ENCODE results near the gene AKT2. TPM values are rescaled to one million over a fixed set of nuclear protein-coding genes. Genes with fewer than 3 reads are reported as not detected.
A peak's percentile ranks its signal among the peaks of the same experiment; 100 is the strongest.

Gene AKT2
- total RNA-seq, 1 donor from 2014 or later = 89.8 TPM

DNA sequence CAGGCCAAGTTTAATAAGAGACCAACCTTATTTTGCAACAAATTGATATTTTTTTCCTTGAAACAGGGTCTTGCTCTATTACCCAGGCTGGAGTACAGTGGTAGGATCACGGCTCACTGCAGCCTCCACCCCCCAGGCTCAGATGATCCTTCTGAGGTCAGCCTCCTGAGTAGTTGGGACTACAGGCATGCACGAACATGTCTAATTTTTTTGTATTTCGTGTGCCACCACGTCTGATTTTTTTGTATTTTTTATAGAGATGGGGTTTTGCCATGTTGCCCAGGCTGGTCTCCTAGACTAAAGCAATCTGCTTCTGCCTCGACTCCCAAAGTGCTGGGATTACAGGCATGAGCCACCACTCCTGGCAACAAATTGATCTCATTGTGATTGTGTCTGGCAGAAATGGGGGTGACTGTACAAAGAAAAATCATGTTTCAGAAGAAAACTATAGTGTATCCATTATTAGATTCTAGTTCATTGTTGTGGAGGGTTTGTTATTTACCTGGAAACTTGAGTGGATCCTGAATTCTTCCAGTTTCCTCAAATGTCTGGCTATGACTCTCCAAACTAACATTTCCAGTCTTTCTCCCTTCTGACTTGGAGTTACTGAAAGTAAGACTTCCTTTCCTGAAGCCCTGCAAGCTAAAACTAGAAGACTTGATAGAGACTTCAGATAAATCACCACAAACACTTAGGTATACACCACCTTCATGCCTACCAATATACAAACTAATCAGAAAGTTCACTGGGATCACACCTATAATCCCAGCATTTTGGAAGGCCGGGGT lies 17.3 kb upstream of the AKT2 start:
- Mint-ChIP-seq H3K27ac (ENCODE audit: unreplicated experiment) (peak overlapping the region; percentile 78), H3K4me1 (ENCODE audit: unreplicated experiment) (peaks cover 8% of the 10 kb centered on the region), H3K4me3 (ENCODE audit: unreplicated experiment) (no peak overlapping the region), H3K36me3 (ENCODE audit: low read depth, unreplicated experiment) (no peaks in the 10 kb centered on the region), H3K9me3 (ENCODE audit: unreplicated experiment) (no peaks in the 10 kb centered on the region), H3K27me3 (ENCODE audit: unreplicated experiment) (no peaks in the 10 kb centered on the region)
- TF ChIP-seq, protein P1, sequence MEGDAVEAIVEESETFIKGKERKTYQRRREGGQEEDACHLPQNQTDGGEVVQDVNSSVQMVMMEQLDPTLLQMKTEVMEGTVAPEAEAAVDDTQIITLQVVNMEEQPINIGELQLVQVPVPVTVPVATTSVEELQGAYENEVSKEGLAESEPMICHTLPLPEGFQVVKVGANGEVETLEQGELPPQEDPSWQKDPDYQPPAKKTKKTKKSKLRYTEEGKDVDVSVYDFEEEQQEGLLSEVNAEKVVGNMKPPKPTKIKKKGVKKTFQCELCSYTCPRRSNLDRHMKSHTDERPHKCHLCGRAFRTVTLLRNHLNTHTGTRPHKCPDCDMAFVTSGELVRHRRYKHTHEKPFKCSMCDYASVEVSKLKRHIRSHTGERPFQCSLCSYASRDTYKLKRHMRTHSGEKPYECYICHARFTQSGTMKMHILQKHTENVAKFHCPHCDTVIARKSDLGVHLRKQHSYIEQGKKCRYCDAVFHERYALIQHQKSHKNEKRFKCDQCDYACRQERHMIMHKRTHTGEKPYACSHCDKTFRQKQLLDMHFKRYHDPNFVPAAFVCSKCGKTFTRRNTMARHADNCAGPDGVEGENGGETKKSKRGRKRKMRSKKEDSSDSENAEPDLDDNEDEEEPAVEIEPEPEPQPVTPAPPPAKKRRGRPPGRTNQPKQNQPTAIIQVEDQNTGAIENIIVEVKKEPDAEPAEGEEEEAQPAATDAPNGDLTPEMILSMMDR (IDR thresholded peaks at IDR 0.05; ENCODE audit: unreplicated experiment) = no peak
- DNase-seq (ENCODE audit: low spot score) = no peak

DNA sequence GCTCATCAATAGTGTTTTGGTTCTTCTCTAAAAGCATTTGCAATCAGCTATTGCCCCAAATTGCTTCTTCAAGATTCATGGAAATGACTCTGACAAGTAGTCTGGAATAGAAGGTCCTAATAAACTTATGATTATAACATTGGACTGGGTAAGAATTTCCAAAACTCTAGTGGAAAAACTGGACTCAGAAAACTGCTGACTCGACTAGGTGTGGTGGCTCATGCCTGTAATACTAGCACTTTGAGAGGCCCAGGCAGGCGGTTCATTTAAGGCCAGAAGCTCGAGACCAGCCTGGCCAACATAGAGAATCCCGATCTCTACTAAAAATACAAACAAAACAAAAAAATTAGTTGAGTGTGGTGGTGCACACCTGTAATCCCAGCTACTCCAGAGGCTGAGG lies 15.5 kb upstream of the AKT2 start:
- Mint-ChIP-seq H3K27me3 (ENCODE audit: unreplicated experiment) (peaks cover 2% of the 10 kb centered on the region), H3K27ac (ENCODE audit: unreplicated experiment) (no peak overlapping the region), H3K4me1 (ENCODE audit: unreplicated experiment) (peaks cover 8% of the 10 kb centered on the region), H3K4me3 (ENCODE audit: unreplicated experiment) (no peak overlapping the region), H3K9me3 (ENCODE audit: unreplicated experiment) (no peaks in the 10 kb centered on the region), H3K36me3 (ENCODE audit: low read depth, unreplicated experiment) (no peaks in the 10 kb centered on the region)
- no peak for DNase-seq (ENCODE audit: low spot score)
- TF ChIP-seq, protein P1 (IDR thresholded peaks at IDR 0.05; ENCODE audit: unreplicated experiment) = no peak

DNA sequence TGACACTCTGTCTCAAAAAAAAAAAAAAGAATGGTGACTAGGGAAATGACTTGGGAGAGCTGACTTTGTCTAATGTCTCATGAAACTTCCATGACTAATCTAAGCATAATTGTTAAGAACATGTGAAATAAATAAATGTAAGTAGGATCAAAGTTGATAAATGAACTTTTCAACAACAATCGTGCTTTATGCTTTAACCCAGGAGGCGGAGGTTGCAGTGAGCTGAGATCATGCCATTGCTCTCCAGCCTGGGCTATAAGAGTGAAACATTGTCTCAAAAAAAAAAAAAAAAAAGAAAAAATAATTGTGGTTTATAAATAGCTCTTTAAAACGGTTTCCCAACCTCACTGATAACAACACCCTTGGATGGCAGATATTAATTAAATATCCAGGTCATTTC lies 12.9 kb upstream of the AKT2 start:
- TF ChIP-seq, protein P1 (IDR thresholded peaks at IDR 0.05; ENCODE audit: unreplicated experiment) = no peak
- H3K4me3 Mint-ChIP-seq (ENCODE audit: unreplicated experiment) = no peak overlapping the region
- no peak for DNase-seq (ENCODE audit: low spot score)
- peaks cover 2% of the 10 kb centered on the region for H3K27me3 Mint-ChIP-seq (ENCODE audit: unreplicated experiment)
- H3K27ac Mint-ChIP-seq (ENCODE audit: unreplicated experiment) = no peak overlapping the region
- no peaks in the 10 kb centered on the region for H3K9me3 Mint-ChIP-seq (ENCODE audit: unreplicated experiment)
- H3K36me3 Mint-ChIP-seq (ENCODE audit: low read depth, unreplicated experiment) = no peaks in the 10 kb centered on the region
- H3K4me1 Mint-ChIP-seq (ENCODE audit: unreplicated experiment) = peaks cover 5% of the 10 kb centered on the region

DNA sequence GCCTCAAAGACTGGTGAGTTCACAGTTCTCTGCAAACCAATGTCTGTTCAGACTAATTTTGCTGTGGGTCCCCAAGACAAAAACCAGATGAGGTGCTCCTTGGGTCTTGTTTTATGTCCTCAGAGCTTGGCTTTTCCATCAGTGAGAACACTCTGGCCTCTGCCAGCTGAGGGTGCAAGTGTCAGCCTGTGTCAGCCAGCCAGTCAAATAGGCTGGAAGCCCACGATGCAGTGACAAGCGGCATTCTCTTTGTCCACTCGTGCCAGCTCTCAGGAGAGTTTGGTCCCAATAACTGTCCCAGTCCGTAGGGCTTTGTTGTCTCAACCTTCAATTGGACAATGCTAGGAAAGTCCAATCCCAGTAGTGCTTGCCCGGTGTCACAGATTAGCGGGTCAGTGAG lies 9.4 kb upstream of the AKT2 start:
- Mint-ChIP-seq H3K36me3 (ENCODE audit: low read depth, unreplicated experiment) (no peaks in the 10 kb centered on the region), H3K9me3 (ENCODE audit: unreplicated experiment) (no peaks in the 10 kb centered on the region), H3K27me3 (ENCODE audit: unreplicated experiment) (peaks cover 2% of the 10 kb centered on the region), H3K4me3 (ENCODE audit: unreplicated experiment) (no peak overlapping the region), H3K4me1 (ENCODE audit: unreplicated experiment) (no peaks in the 10 kb centered on the region), H3K27ac (ENCODE audit: unreplicated experiment) (no peak overlapping the region)
- DNase-seq (ENCODE audit: low spot score) = no peak
- TF ChIP-seq, protein P1 (IDR thresholded peaks at IDR 0.05; ENCODE audit: unreplicated experiment) = no peak

DNA sequence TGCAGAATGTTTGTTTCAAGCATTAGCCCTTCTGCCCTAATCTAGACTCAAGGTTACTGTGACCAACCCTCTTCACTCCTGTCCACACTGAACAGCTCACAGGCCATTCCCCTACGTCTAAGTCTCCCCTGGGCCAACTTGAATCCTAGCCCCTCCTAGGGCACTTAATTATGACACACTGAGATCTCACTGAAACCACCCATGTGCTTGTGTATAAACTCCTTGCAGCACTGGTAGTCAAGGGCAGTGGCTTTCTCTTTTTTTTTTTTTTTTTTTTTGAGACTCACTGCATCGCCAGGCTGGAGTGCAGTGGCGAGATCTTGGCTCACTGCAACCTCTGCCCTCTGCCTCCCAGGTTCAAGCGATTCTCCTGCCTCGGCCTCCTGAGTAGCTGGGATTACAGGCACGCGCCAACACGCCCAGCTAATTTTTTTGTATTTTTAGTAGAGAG lies 1.9 kb upstream of the AKT2 start:
- TF ChIP-seq, protein P1 (IDR thresholded peaks at IDR 0.05; ENCODE audit: unreplicated experiment) = no peak
- Mint-ChIP-seq H3K27ac (ENCODE audit: unreplicated experiment) (peak overlapping the region; percentile 90), H3K27me3 (ENCODE audit: unreplicated experiment) (peaks cover 7% of the 10 kb centered on the region), H3K9me3 (ENCODE audit: unreplicated experiment) (no peaks in the 10 kb centered on the region), H3K36me3 (ENCODE audit: low read depth, unreplicated experiment) (peaks cover 4% of the 10 kb centered on the region), H3K4me3 (ENCODE audit: unreplicated experiment) (no peak overlapping the region), H3K4me1 (ENCODE audit: unreplicated experiment) (peaks cover 16% of the 10 kb centered on the region)
- DNase-seq (ENCODE audit: low spot score) = no peak

All from endothelial cell (in vitro differentiated cells).